Mucosa of descending colon (tissue), 3 donors: ENCODE measurements around the gene TAPT1. TPM values are rescaled to one million over a fixed set of nuclear protein-coding genes. Genes with fewer than 3 reads are reported as not detected.

Experiments used
- ATAC-seq: fragments of 200-7000 bp; cut with Tn5 transposase; one replicate; pipeline ENCODE4 v1.9.1; 2020; ENCODE audit warnings: mild to moderate bottlenecking, moderate library complexity
- DNase-seq, 3 donors: peaks; one replicate each; pipeline ENCODE4 v3.0.0-alpha.2; 2020
- H3K36me3 ChIP-seq: fragments of 200-600 bp; one replicate; pipeline ENCODE4 v1.8.0; 2021; ENCODE audit warnings: low read depth, mild to moderate bottlenecking
- H3K4me1 ChIP-seq: fragments of 200-600 bp; one replicate; pipeline ENCODE4 v1.8.0; 2021; ENCODE audit warnings: low read depth, mild to moderate bottlenecking
- H3K4me3 ChIP-seq: fragments of 200-600 bp; one replicate; pipeline ENCODE4 v1.8.0; 2021; ENCODE audit warnings: mild to moderate bottlenecking
- H3K9me3 ChIP-seq: fragments of 200-600 bp; one replicate; pipeline ENCODE4 v1.8.0; 2021; ENCODE audit warnings: mild to moderate bottlenecking
- CTCF ChIP-seq: fragments of 200-600 bp; IDR thresholded peaks from one replicate; pipeline ENCODE4 v1.8.0; 2022; ENCODE audit warnings: antibody characterized with exemption, mild to moderate bottlenecking
- intact Hi-C, 2 donors: fragments of 100-400 bp; cut with DNase I in 1 of 2; cut with micrococcal nuclease in 1 of 2; formaldehyde crosslinking; loops; one replicate each; pipeline versions ENCODE4 v1.11.0 to v1.11.1; 2022; cut with DNase I, micrococcal nuclease
- total RNA-seq, 3 donors: library from RNA; stranded (reverse); fragmentation: NEBNext Ultra II Directional in 2 of 3; extraction: Animal tissue kit (Norgen Biotek cat#: 25700) in 2 of 3; gene quantifications; one replicate each; pipeline versions ENCODE4 v1.2.1 to v1.2.4, GENCODE V29; 2021 to 2023
- donor health status: DM: no; HTN: no; CAD: no; lungs with moderate emphysema.
- donor health status: DM: no; HTN: no; CAD: no.
- donor health status: DM: no; HTN: yes; CAD: no.

The TAPT1 gene
- total RNA-seq, 3 donors from 2014 or later: 38.2 to 62.6 (median 38.8) TPM

GRCh38 chr4:16120720-16121119 is 105.6 kb downstream of the TAPT1 start:
- H3K9me3 ChIP-seq: no peaks in the 10 kb centered on the region
- intact Hi-C loops: no loop called here
- H3K4me1 ChIP-seq: peaks cover 5% of the 10 kb centered on the region
- DNase-seq (no peak), ATAC-seq (no peak)
- no peak overlapping the region for H3K4me3 ChIP-seq
- TF ChIP-seq CTCF: no peak
- H3K36me3 ChIP-seq: no peaks in the 10 kb centered on the region

GRCh38 chr4:16119981-16120380 is 106.3 kb downstream of the TAPT1 start:
- Histone ChIP-seq H3K36me3 (no peaks in the 10 kb centered on the region), H3K4me3 (no peak overlapping the region), H3K9me3 (no peaks in the 10 kb centered on the region), H3K4me1 (peaks cover 5% of the 10 kb centered on the region)
- ATAC-seq (no peak), DNase-seq (no peak)
- TF ChIP-seq CTCF: no peak
- intact Hi-C loops: no loop called here

GRCh38 chr4:16118090-16118489 is 108.2 kb downstream of the TAPT1 start:
- ATAC-seq (no peak), DNase-seq (no peak)
- intact Hi-C loops: no loop called here
- Histone ChIP-seq H3K4me3 (no peak overlapping the region), H3K36me3 (no peaks in the 10 kb centered on the region), H3K9me3 (no peaks in the 10 kb centered on the region), H3K4me1 (no peaks in the 10 kb centered on the region)
- TF ChIP-seq CTCF: no peak

- no peaks in the 10 kb centered on the region for H3K9me3 ChIP-seq
- no peaks in the 10 kb centered on the region for H3K4me1 ChIP-seq
- no peak overlapping the region for H3K4me3 ChIP-seq
- TF ChIP-seq CTCF: no peak
- intact Hi-C loops: no loop called here
- DNase-seq: no peak
- H3K36me3 ChIP-seq: no peaks in the 10 kb centered on the region
- ATAC-seq: no peak
These were observed 109.1 kb downstream of the TAPT1 start for GRCh38 chr4:16117164-16117563.

GRCh38 chr4:16116493-16116990 is 109.7 kb downstream of the TAPT1 start:
- H3K4me1 ChIP-seq: no peaks in the 10 kb centered on the region
- no peak for TF ChIP-seq CTCF
- ATAC-seq (peak; percentile 24), DNase-seq (no peak)
- H3K9me3 ChIP-seq: no peaks in the 10 kb centered on the region
- H3K4me3 ChIP-seq: no peak overlapping the region
- H3K36me3 ChIP-seq: no peaks in the 10 kb centered on the region
- intact Hi-C loops: no loop called here

- no peak for ATAC-seq
- intact Hi-C loops: no loop called here
- TF ChIP-seq CTCF: no peak
These were observed 110.3 kb downstream of the TAPT1 start for GRCh38 chr4:16116019-16116418.

More at GRCh38 chr4:16116019-16116418, 110.3 kb downstream of the TAPT1 start:
- no peaks in the 10 kb centered on the region for H3K36me3 ChIP-seq
- no peaks in the 10 kb centered on the region for H3K4me1 ChIP-seq
- no peaks in the 10 kb centered on the region for H3K9me3 ChIP-seq
- H3K4me3 ChIP-seq: no peak overlapping the region
- no peak for DNase-seq
